Stimulated activated CD8-positive, alpha-beta memory T cell treated with anti-CD3 and anti-CD28 coated beads, Interleukin-4, amount 100 ng/mL, for 1 hour (primary cell): ENCODE measurements around the gene ARHGAP11A.

ENCODE experiments used
- DNase-seq, 2 donors: peaks; one replicate each; pipeline ENCODE4 v3.0.0-alpha.2; 2020; ENCODE audit warnings: low read depth in 2 of 2, low spot score in 1 of 2

The ARHGAP11A gene

DNA sequence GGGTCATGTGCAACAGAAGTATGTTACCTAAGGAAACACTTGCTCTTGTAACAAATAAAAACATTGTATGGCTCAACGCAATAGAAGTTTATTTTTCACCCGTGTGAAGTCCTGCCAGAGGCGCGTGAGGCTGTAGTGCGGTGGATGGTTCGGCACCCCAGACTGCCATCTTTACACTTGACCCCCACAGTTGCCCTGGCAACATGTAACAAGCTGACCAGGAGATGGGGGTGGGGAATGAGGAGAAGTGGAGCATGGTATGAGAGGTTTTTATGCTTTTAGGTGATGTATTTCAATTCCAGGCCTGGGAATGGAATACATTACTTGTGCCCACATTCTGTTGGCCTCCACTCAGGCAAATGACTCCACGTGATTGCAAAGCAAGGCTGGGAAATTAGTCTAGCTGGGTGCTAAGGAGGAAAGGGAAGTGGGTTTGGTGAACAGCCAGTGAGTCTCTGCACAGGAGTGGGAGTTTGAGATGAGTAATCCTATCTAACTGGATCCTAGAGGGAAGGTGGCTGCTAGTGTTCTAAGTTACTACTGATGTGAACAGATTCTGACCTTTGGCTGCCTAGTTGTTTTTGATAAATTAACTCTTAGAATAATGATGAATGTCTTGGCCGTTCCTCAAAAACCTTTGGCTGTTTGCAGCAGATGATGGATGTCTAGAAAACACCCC is 68.7 kb downstream of the ARHGAP11A start:
- DNase-seq = no peak

GRCh38 chr15:32685576-32685975 is 70.3 kb downstream of the ARHGAP11A start:
- DNase-seq = no peak

DNA sequence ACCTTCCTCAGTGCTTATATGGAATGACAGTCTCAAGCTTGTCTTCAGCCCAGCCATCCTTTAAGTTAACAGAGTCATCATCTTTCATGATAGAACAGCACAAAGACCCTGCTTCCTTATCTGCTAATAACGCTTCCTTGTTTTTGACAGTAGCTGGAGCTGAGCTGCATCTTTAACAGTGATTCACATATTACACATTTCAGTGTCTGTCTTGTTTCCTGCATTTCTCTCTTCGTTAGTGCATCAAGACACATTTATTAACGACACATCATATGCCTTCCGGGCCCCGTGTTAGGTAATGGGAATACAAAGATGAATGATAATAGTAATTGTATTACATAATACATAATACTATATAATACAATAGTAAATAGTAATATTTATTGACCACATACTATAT is 72.3 kb downstream of the ARHGAP11A start:
- DNase-seq = no peak

DNA sequence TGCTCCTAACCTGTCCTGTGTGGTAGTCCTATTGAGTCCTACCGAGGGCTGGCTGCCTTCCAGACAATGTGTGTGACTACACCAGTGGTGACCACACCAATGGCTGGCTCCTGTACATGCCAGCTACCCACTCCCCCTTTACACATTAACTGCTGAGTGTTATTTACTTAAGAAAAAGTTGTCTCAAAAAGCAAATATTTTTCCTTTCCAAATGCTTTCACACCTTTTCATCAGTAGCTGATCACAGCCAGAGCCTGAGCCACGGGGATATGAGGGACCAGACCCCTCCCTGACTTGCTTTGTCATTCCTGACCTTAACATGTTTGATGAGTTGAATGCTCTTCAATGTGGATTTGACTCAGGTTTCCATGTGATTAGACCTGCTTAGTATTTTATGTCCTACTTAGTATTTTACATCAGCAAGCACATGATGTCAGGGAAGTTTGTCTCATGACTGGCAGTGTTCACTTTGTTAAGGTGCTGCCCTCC is 72.9 kb downstream of the ARHGAP11A start:
- DNase-seq = no peak
